Measurements from ENCODE around the gene KLF13.
A peak's percentile ranks its signal among the peaks of the same experiment; 100 is the strongest.

Gene KLF13

GRCh38 chr15:31385736-31386135 is 59.1 kb downstream of the KLF13 start:
- DNase-seq: no peak

DNA sequence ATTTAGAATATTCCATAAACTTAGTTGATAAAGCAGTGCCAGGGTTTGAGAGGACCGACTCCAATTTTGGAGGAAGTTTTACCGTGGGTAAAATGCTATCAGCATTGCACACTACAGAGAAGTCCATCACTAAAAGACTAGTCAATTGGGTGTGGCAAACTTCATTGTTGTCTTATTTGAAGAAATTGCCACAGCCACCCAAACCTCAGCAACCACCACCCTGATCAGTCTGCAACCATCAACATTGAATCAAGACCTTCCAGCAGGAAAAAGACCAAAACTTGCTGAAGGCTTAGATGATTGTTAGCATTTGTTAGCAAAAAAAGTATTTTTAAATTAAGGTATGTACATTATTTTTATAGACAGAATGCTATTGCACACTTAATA is 60.5 kb downstream of the KLF13 start:
- DNase-seq: peak; percentile 48

- DNase-seq: peak; percentile 65
These were observed 61.0 kb downstream of the KLF13 start for GRCh38 chr15:31387479-31388118.

DNA sequence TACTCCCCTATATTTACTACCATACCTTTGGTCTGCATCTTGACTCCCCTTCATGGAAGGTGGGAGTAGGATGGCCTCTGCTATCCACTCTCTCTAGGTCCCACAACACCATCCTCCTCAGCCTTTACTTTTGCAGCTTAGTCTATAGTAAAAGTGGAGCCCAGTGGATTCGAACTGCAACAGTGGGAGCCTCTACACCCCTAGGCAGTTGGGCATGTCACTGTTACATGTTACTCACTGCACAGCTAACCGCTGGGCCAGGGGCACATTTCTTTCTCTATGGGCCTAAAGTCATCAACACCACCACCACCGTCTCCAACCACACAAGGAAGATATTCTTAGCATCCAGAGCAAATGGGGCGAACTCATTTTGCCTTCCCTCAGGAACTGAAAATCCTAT is 62.9 kb downstream of the KLF13 start:
- DNase-seq: no peak

DNA sequence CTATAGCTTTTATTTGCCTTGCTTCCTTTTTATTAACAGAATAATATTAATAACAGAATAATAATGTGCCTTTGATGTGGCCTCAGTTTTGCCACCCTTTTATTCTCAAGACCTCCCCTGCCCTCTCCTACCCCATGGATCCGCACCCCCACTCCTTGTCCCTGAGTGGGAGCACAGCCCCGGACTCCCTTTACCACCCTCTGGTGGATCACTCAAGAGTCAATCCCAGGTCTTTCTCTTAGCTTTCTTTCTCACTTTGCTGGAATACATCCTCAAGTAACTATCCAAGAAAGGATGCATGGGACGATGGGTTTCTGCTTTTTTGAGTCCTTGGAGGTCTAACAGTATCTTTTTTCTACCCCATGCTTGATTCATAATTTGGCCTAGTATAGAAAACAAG is 63.4 kb downstream of the KLF13 start:
- no peak for DNase-seq

DNA sequence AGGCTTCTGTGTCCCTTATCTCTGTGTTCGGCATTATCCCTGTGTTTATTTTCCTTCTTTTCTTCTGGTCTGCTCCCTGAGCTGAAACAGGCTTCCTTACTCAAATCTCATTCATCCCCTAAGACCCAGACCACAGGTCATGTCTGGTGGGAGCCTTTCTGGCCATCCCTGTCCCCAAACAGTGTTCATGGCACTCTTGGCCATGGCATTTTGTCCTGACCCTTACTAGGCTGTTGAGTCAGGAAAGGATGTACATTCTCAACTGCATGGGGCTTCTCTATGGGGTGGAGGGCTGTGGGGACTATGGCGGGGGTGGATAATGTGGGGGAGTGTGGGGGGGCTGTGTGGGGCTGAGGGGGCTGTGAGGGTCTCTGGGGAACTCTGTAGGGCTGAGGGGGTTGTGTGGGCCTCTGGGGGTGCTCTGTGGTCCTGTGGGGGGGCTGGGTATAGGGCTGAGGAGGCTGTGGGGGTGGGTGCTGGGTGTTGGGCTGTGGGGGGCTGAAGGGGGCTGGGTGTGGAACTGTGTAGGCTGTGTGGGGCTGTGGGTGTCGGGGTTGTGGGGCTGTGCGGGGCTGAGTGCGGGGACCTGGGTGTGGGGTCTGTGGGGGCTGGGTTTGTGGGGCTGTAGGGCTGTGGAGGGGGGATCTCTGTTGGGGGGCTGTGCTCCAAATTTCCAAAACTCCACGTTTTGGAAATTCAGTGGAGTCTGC is 64.3 kb downstream of the KLF13 start:
- no peak for DNase-seq

DNA sequence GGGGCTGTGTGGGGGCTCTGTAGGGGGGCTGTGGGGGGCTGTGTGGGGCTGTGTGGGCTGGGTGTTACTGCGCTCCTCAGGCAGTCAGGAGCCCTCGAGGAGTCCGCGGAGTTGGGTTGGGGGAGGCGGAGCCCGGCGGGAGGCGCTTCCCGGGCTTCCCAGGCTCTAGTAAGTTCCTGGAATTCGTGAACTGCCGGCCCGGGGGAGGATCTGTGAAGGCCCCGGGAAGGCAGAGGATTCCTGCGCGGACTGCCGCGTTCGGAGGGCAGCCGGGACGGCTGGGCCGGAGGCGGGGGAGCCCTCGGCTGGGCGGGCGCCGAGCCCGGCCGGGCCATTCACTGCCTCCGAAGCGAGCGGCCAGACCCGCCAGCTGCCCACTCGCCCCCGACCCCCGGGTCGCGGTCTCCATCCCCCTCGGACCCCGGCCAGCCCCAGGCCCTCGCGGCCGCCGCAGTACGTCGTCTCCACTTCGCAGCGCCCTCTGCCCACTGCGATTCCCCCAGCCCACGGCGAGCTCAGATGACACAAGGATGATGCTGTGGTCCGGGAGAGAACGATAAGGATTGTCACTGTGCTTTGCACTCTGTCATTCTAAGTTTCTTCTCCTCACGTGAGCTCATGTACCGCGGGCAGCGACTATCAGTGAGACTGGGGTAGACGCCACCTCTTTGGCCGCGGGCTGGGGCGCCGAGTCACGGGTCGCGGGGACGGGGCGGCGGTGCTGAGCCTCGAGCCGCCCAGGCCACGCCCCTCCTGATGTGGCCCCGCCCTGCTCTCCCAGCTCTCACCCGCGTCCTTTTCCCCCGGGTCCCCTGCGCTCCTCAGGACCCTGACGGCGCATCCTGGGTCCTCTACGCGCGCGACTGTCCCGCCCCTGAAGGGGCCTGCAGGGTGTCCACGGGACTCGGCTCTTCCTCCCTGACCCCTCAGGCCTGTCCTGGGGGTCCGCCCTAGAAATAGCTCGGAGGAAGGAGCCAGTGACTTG is 65.3 kb downstream of the KLF13 start:
- peak; percentile 85 for DNase-seq

DNA sequence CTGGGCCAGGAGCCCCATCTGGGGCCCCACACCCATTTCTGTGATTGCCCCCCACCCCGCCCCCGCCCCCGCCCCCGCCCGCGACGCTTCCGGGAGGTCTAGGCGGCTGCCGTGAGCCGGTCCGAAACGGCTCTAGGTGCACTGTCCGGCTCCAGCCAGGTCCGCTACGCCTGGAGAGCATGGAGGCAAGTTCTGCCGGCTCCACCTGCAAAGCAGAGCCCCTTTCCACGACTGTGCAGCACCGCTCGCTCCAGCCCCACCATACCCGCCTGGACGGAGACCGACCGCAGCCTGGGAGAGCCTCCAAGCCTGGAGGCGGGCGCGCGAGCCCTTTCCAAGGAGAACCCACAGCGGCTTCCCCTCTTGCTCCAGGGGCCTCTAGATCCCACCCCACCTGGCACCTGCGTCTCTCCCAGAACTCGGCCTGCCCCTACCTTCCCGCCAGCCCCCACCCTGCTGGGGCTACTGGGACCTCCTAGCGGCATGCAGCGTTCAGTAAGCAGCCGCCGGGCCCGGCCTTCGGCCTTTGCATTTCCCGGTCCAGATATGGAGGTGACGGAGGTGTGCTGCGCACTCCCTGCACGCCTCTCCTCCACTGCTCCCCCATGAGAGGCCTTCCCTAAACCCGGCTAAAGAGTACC is 66.2 kb downstream of the KLF13 start:
- DNase-seq: no peak

DNA sequence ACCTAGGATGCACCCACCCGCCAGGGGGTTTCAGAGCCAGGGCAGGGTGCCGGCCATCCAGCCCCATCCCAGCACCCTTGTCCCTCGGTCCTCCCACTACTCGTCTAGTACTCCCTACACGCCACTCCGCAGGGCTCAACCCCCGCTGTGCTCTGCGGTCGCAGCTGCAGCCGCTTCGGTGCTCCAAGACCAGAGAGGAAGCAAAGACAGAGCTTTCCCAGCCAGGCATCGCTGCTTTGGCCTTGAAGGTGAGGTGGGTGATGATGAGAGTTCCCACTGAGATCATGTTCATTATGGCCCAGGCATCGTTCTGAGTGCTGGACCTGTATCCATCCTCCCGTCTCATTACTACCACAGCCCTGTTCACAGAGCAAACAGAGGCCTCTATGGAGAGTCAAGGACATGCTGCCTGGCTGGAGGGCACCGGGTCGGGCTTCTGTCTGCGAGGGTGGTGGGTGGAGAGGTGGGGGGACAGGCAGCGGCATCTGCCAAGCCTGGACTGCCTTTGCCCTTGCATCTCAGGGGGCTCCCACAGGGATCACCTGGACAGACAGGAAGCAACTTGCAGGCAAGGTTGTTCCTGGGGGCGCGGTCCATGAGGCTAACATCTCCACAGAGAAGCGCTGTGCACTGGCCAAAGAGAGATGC is 66.9 kb downstream of the KLF13 start:
- DNase-seq: no peak

GRCh38 chr15:31396881-31397560 is 70.4 kb downstream of the KLF13 start:
- DNase-seq: no peak

GRCh38 chr15:31397851-31398661 is 71.4 kb downstream of the KLF13 start:
- DNase-seq: no peak

- no peak for DNase-seq
These were observed 72.2 kb downstream of the KLF13 start for GRCh38 chr15:31398677-31399301.

- DNase-seq: no peak
These were observed 73.0 kb downstream of the KLF13 start for GRCh38 chr15:31399544-31400171.

GRCh38 chr15:31400222-31400927 is 73.7 kb downstream of the KLF13 start:
- no peak for DNase-seq

DNA sequence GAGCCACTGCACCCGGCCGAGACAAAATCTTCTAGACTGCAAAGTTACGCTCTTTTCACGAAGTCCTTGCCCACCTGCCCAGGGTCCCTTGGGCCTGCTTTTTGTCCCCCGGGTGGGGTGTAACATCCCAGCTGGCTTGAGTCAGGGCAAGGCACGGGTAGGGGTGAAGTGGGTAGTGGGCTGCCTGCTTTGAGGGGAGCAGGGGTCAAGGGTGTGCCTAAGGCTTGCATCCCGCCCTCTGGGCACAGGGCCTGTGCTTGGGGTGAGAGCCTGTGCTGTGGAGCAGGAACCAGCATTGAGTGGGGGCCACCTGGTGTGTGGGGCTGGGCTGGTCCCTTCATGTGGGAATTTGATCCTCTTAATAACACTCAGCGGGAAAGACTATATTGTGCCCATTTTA is 74.6 kb downstream of the KLF13 start:
- no peak for DNase-seq

GRCh38 chr15:31402003-31402402 is 75.4 kb downstream of the KLF13 start:
- DNase-seq: no peak

DNA sequence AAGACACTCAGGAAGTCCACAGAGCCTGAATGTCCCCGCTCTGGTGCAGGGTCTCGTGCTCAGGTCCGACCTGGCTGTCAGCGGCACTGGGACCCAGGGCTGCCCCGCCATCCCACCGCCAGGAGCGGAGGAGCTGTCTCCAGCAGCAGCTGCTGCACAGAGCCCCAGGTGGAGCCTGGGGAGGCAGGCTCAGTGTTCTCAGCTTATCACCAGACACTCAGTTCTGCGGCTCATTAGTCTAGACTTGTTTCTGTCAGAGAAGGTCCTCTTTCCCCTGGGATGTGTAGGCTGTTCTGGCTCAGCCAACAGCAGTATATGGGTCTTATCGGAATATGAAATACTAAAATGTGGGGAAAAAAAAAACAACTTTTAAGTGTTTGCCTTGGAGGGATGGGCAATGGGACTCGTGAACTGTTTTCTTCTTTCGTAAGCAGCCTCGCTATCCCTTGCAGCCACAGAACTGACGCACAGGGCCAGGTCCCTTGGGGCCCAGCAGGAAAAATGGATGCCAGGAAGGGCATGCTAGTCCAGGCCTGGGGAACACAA is 75.9 kb downstream of the KLF13 start:
- no peak for DNase-seq

DNA sequence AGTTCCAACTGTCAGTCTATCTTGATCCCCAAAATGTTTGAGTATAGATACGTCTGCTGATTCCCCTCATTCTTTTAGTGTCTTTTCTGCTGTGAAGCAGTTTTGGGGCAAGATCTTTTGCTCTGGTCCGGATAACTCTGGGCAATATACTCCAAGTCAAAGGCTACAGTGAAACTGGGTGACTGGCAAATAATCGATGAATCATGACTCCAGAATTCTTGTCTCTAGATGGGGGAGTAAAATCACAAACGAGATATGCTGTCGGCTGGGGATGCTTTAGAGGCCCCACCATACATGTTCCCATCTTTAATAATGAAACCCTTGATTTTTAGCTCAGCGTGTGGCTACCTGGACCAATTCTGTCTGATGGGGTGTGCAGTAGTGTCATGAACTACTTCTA is 76.5 kb downstream of the KLF13 start:
- no peak for DNase-seq

DNA sequence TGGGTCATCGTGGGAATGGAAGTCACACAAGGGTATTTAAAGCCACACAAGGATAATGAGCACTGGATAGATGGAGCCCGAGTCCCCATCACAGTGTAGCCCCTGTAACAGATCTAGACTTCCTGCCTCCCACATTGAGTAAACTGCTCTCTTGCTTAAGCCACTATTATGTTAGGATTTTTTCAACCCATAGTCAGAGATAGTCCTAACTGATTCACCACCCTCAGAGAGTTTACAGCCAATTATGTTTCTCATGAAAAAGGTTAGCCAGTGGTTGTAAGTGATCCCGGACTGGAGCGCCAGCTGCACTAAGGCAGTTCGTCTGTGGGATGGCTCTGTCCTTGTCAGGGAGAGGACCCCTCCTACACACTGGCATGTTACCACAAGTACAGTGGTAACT is 77.0 kb downstream of the KLF13 start:
- DNase-seq: no peak

Measured in CD4-positive, alpha-beta T cell treated with Interleukin-12 subunit alpha and Interleukin-12 subunit beta, for 1 hour (primary cell).